Choroid plexus epithelial cell (primary cell): ENCODE results near the gene DENND1B.

ENCODE experiments used
- DNase-seq: peaks from one replicate; pipeline ENCODE4 v3.0.0-alpha.2; 2010; ENCODE audit warnings: low read depth
- H3K4me3 ChIP-seq: 2 replicates; pipeline ENCODE4 v1.5.1; 2011; ENCODE audit warnings: low read depth, mild to moderate bottlenecking, control low read depth, low read length, moderate library complexity
- TF ChIP-seq, protein P1 (sequence below): conservative IDR thresholded peaks from 2 replicates; pipeline ENCODE4 v1.5.1; 2011; ENCODE audit warnings: low read depth, mild to moderate bottlenecking, control low read depth, inconsistent platforms, low read length, moderate library complexity

The DENND1B gene

GRCh38 chr1:197485790-197486189 is 289.5 kb downstream of the DENND1B start:
- H3K4me3 ChIP-seq = no peak overlapping the region
- TF ChIP-seq, protein P1, sequence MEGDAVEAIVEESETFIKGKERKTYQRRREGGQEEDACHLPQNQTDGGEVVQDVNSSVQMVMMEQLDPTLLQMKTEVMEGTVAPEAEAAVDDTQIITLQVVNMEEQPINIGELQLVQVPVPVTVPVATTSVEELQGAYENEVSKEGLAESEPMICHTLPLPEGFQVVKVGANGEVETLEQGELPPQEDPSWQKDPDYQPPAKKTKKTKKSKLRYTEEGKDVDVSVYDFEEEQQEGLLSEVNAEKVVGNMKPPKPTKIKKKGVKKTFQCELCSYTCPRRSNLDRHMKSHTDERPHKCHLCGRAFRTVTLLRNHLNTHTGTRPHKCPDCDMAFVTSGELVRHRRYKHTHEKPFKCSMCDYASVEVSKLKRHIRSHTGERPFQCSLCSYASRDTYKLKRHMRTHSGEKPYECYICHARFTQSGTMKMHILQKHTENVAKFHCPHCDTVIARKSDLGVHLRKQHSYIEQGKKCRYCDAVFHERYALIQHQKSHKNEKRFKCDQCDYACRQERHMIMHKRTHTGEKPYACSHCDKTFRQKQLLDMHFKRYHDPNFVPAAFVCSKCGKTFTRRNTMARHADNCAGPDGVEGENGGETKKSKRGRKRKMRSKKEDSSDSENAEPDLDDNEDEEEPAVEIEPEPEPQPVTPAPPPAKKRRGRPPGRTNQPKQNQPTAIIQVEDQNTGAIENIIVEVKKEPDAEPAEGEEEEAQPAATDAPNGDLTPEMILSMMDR = no peak
- DNase-seq = no peak

DNA sequence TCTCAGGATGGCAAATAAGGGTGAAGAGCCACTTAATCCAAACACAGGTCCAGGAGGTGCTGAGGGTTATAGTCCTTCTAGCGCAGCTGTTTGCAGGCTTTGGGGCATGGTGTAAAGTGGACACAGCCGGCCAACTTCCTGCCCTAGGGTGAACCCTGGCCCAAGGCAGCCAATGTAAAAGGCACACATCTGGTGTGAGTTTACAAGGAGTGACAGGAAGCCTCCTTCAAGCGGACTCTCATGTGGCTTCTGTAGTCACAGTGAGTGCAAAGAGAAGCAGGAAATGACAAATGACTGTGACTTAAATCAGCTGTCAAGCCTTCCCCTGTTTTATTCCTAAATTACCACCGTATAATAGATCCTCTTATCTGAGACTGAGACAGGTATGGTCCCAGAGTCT is 294.2 kb downstream of the DENND1B start:
- H3K4me3 ChIP-seq = no peak overlapping the region
- DNase-seq = no peak
- TF ChIP-seq, protein P1 = no peak

- no peak overlapping the region for H3K4me3 ChIP-seq
- no peak for DNase-seq
These were observed 294.8 kb downstream of the DENND1B start for GRCh38 chr1:197480446-197480845.

GRCh38 chr1:197472141-197472540 is 303.1 kb downstream of the DENND1B start:
- DNase-seq = no peak
- H3K4me3 ChIP-seq = no peak overlapping the region
- TF ChIP-seq, protein P1 = no peak

More at GRCh38 chr1:197480446-197480845, 294.8 kb downstream of the DENND1B start:
- TF ChIP-seq, protein P1 = no peak

GRCh38 chr1:197471248-197471985 is 303.9 kb downstream of the DENND1B start:
- peak; percentile 30 for DNase-seq
- H3K4me3 ChIP-seq = no peak overlapping the region
- TF ChIP-seq, protein P1 = no peak

DNA sequence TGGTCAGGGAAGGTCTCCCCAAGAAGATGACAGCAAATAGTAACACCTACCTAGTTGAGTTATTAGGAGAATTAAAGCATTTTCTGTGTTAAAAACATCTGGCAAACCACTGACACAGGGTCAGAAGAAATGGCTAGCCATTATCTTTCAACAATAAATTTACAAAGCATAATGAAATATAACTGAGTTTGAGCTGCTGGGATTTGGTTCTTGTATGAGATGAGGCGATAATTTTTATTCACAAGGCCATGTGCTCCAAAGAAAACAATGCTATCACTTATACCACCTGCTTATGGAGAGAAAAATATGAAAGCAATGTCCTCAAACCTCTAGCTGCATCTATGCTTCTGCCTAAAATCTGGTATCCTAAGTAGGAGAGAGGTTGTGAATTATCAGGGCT is 304.9 kb downstream of the DENND1B start:
- no peak for DNase-seq
- TF ChIP-seq, protein P1 = no peak
- no peak overlapping the region for H3K4me3 ChIP-seq

DNA sequence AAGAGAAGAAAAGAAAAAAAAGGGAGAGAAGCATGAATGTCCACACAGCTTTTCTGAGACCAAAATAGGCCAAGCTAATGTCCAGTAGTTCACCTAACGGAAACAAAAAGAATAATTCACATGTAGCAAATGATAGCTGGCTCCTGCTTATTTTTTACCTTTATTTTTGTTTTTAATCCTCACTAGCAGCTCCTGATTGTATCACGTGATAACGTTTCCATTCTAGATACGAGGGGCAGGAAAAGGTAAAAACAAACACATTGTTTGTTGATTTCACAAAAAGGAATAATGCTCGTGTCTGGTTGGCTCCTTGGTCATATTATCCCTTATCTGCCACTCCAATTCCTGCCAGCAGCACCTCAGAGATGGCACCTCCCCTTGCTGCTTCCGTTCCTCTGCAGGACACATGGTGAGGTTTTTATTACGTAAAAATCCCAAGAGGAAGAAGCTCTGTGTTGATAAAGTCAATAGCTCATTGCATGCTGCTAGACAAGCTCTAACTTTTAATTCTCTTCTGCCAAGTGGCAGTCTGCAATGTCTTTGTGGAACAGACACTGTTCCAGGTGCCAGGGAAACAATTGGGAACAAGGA is 305.6 kb downstream of the DENND1B start:
- TF ChIP-seq, protein P1 = no peak
- H3K4me3 ChIP-seq = no peak overlapping the region
- DNase-seq = no peak
